Stomach (tissue), 4 donors: Measurements from ENCODE around the gene PPP1R1C.

ENCODE experiments used
- POLR2A ChIP-seq, 4 donors: fragments of 450-650 bp; IDR thresholded peaks; one replicate each; pipeline ENCODE4 v1.6.1; 2016; ENCODE audit warnings: antibody characterized with exemption in 4 of 4, control low read depth in 2 of 4, mild to moderate bottlenecking in 1 of 4, moderate library complexity in 1 of 4
- POLR2AphosphoS5 ChIP-seq, 3 donors: sonication (generic); formaldehyde crosslinking; IDR thresholded peaks; one replicate each; pipeline ENCODE4 v1.6.1; 2016; ENCODE audit warnings: antibody characterized with exemption in 3 of 3
- TF ChIP-seq, protein P1 (sequence below), 7 experiments: fragments of 450-650 bp in 4 of 7; fragments of 200-600 bp in 3 of 7; sonication (generic) in 3 of 7; IDR thresholded peaks; one replicate each; pipeline ENCODE4 v1.5.1; 2016 to 2019; ENCODE audit warnings: antibody characterized with exemption in 7 of 7, control low read depth in 2 of 7, mild to moderate bottlenecking in 1 of 7

DNA sequence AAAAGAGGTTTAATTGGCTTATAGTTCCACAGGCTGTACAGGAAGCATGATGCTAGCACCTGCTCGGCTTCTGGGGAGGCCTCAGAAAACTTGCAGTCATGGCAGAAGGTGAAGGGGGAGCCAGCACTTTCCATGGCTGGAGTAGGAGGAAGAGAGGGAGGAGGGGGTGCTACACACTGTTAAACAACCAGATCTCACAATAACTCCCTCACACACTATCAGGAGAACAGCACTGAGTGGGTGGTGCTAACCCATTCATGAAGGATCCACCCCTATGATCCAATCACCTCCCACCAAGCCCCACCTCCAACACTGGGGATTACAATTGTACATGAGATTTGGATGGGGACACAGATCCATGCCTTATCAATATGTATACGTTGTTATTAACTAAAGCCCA, 85.1 kb downstream of the PPP1R1C start:
- TF ChIP-seq, protein P1, sequence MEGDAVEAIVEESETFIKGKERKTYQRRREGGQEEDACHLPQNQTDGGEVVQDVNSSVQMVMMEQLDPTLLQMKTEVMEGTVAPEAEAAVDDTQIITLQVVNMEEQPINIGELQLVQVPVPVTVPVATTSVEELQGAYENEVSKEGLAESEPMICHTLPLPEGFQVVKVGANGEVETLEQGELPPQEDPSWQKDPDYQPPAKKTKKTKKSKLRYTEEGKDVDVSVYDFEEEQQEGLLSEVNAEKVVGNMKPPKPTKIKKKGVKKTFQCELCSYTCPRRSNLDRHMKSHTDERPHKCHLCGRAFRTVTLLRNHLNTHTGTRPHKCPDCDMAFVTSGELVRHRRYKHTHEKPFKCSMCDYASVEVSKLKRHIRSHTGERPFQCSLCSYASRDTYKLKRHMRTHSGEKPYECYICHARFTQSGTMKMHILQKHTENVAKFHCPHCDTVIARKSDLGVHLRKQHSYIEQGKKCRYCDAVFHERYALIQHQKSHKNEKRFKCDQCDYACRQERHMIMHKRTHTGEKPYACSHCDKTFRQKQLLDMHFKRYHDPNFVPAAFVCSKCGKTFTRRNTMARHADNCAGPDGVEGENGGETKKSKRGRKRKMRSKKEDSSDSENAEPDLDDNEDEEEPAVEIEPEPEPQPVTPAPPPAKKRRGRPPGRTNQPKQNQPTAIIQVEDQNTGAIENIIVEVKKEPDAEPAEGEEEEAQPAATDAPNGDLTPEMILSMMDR (IDR thresholded peaks at IDR 0.05): no peak
- TF ChIP-seq POLR2A (IDR thresholded peaks at IDR 0.05): no peak
- TF ChIP-seq POLR2AphosphoS5 (IDR thresholded peaks at IDR 0.05): no peak
